ENCODE measurements around the gene ASTL.
A peak's percentile ranks its signal among the peaks of the same experiment; 100 is the strongest.
"Not testable (repeated sequence)": the region's sequence is repeated elsewhere in the genome, so short reads cannot be mapped to it uniquely, and the experiment has no call there.

Gene ASTL

DNA sequence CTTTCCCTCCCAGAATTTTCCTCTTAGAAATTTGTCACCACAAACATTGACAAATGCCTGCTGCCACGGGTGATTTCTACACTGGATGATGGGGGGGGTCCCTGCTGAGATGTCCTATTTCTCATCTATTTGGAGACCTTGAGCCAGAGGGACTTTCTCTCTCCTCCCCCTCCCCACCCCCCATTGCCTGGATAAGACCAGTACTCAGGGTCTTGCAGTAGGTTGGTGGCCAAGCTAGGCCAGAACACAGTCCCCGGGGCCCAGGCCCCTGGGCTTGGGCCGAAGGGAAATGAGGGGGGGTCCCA, 7.5 kb upstream of the ASTL start:
- peaks cover 13% of the 10 kb centered on the region; the same call in 1 of the 2 replicates for H3K36me3 ChIP-seq (replicated peaks)
- no peak for DNase-seq (ENCODE audit: low spot score in 2 of 2)
- peak overlapping the region; percentile 52; the same call in 1 of the 2 replicates for H3K4me3 ChIP-seq
- H3K4me1 ChIP-seq, result peaks cover 12% of the 10 kb centered on the region
- no peaks in the 10 kb centered on the region for H3K9me3 ChIP-seq
- H3K27me3 ChIP-seq (ENCODE audit: low read depth), result no peaks in the 10 kb centered on the region
- in situ Hi-C loops (cut with MboI; ENCODE audit: low sequenced_read_pairs), result no loop called here

DNA sequence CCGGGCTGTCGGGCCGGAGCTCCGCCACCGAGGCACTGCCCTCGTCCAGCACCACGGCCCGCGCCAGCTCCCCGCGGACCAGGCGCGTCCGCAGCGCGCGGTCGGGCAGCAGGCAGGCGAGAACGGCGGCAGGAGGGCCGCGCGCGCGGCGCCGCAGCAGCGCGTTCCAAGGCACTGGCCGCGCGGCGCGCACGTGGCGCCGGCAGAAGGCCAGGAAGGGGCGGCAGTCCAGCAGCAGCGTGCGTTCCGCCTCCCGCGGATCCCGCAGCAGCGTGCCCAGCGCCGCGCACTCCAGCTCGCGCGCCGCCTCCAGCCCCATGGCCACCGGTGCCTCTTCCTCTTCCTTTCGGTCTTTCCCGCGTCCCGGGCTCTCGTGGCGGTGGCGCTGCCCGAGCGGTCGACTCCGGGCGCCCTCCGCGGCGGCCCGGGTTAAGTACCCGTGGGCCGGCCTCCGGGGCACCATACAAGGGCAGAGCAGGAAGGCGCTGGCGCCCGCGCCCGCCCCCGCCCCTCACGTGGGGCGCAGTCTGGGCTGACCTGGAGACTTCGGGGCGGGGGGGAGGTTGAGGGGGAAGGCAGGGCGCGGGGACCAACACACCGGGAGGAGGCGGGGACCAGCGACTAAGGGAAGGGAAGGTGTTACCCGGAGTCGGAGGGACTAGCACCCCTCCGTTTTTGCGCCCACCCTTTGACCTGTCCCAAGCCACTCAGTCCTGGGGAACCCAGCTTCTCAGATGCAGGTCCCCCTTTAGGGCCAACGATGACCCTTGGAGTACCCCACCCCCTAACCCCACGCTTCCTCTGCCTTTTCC, 6.9 kb upstream of the ASTL start, which contains the start of gene DUSP2:
Gene DUSP2, minus strand, starts transcription at position 405 of the 812 bp plus-strand sequence. Its CDS starts 86 bp downstream, at position 319.
- DNase-seq (ENCODE audit: low spot score in 2 of 2), result peak; percentile 50 to 81
- in situ Hi-C loops (cut with MboI; ENCODE audit: low sequenced_read_pairs), result no loop called here
- H3K4me3 ChIP-seq, result peak within 1 kb of the TSS; percentile 52

GRCh38 chr2:96144481-96145035, 6.3 kb upstream of the ASTL start:
- Histone ChIP-seq H3K9me3 (no peaks in the 10 kb centered on the region), H3K36me3 (replicated peaks) (peaks cover 13% of the 10 kb centered on the region; the same call in 1 of the 2 replicates), H3K27me3 (ENCODE audit: low read depth) (no peaks in the 10 kb centered on the region), H3K4me1 (peaks cover 12% of the 10 kb centered on the region), H3K4me3 (peak overlapping the region; percentile 52)
- DNase-seq (ENCODE audit: low spot score in 2 of 2), result peak; percentile 12 to 54
- in situ Hi-C loops (cut with MboI; ENCODE audit: low sequenced_read_pairs), result no loop called here

More for the DNA sequence above, 6.9 kb upstream of the ASTL start, which contains the start of gene DUSP2:
- H3K4me1 ChIP-seq, result peaks cover 12% of the 10 kb centered on the region
- peaks cover 13% of the 10 kb centered on the region; the same call in 1 of the 2 replicates for H3K36me3 ChIP-seq (replicated peaks)
- H3K27me3 ChIP-seq (ENCODE audit: low read depth), result no peaks in the 10 kb centered on the region
- no peaks in the 10 kb centered on the region for H3K9me3 ChIP-seq

DNA sequence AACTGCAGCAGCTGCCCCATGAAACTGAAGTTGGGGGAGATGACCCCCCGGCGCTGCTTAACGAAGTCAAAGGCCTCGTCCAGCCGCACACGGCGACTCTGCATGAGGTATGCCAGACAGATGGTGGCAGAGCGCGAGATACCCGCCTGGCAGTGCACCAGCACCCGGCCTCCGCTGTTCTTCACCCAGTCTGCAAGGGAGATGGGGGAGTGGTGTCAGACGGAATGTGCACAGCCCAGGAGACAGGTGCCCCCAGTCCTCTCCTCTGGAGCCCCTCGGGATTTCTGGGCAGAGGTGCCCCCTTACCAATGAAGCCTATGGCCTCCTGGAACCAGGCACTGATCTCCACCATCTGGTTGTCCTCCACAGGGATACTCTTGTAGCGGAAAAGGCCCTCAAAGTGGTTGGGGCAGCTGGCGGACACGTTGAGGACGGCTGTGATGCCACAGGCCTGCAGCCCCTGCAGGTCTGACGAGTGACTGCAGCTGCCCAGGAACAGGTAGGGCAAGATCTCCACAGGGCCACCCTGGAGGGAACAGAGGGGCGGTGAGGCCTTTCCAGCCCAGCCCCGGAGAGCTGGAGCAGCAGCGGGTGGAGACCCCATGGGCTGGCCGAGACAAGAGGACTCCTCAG, 5.7 kb upstream of the ASTL start:
- Histone ChIP-seq H3K9me3 (no peaks in the 10 kb centered on the region), H3K27me3 (ENCODE audit: low read depth) (no peaks in the 10 kb centered on the region), H3K36me3 (replicated peaks) (peaks cover 13% of the 10 kb centered on the region; the same call in 1 of the 2 replicates), H3K4me3 (peak overlapping the region; percentile 52), H3K4me1 (peaks cover 12% of the 10 kb centered on the region)
- in situ Hi-C loops (cut with MboI; ENCODE audit: low sequenced_read_pairs), result no loop called here
- peak; percentile 13 to 68 for DNase-seq (ENCODE audit: low spot score in 2 of 2)

GRCh38 chr2:96143231-96143847, 5.0 kb upstream of the ASTL start:
- DNase-seq (ENCODE audit: low spot score in 2 of 2), result no peak
- H3K36me3 ChIP-seq (replicated peaks), result peaks cover 13% of the 10 kb centered on the region; the same call in 1 of the 2 replicates
- in situ Hi-C loops (cut with MboI; ENCODE audit: low sequenced_read_pairs), result no loop called here
- H3K9me3 ChIP-seq, result no peaks in the 10 kb centered on the region
- H3K4me1 ChIP-seq, result peaks cover 12% of the 10 kb centered on the region
- peak overlapping the region; percentile 52 for H3K4me3 ChIP-seq
- no peaks in the 10 kb centered on the region for H3K27me3 ChIP-seq (ENCODE audit: low read depth)

DNA sequence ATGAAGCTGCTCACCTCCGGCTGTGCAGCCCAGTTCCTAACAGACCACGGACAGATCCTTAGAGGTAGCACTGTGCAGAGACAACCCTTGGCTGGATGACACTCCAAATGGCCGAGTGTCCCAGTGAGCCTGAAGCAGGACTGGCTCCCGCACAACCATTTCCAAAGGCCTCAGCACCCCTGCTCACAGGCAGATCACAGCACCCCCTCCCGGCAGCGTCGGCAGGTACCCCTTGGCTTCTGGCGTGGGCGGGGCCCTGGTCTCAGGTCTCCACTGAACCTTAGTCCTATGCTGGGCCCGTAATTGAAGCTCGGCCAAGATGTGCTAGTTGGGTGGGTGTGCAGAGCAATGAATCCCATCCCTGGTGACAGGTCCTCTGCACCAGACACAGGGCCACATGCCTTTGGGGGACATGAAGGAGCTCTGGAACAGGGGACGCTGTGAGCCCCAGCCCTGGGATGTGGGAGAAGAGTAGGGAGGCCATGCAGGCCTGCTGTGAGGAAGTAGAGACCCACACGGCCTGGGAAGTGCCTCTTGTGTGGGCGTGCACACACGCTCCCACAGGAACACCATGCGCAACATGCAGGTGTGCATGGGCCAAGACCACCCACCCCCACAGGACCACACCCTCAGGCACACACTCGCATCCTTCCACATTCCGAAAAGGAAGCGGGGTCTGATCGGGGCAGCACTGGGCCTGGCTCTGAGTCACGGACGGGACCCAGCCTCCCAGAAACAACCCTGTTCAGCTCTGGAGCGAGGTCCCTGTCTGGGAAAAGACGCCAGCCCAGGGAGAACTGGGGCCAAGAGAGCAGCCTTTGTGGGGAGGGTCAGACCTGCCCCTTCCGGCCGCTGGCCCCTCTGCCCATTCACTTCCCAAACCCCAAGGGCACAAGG, 4.2 kb upstream of the ASTL start:
- in situ Hi-C loops (cut with MboI; ENCODE audit: low sequenced_read_pairs), result no loop called here
- Histone ChIP-seq H3K9me3 (no peaks in the 10 kb centered on the region), H3K4me1 (peaks cover 12% of the 10 kb centered on the region), H3K4me3 (no peak overlapping the region), H3K36me3 (replicated peaks) (peaks cover 13% of the 10 kb centered on the region; the same call in 1 of the 2 replicates), H3K27me3 (ENCODE audit: low read depth) (no peaks in the 10 kb centered on the region)
- DNase-seq (ENCODE audit: low spot score in 2 of 2), result no peak

- DNase-seq (ENCODE audit: low spot score in 2 of 2); H3K4me3 ChIP-seq; in situ Hi-C loops (cut with MboI; ENCODE audit: low sequenced_read_pairs); H3K27me3 ChIP-seq (ENCODE audit: low read depth); H3K9me3 ChIP-seq: not testable (repeated sequence)
- H3K36me3 ChIP-seq (replicated peaks), result peaks cover 13% of the 10 kb centered on the region; the same call in 1 of the 2 replicates
- peaks cover 12% of the 10 kb centered on the region for H3K4me1 ChIP-seq
Observed at GRCh38 chr2:96141624-96141967, 3.3 kb upstream of the ASTL start.

- H3K4me3 ChIP-seq, result no peak overlapping the region
- H3K9me3 ChIP-seq, result no peaks in the 10 kb centered on the region
- H3K36me3 ChIP-seq (replicated peaks), result peaks cover 13% of the 10 kb centered on the region; the same call in 1 of the 2 replicates
- no peaks in the 10 kb centered on the region for H3K27me3 ChIP-seq (ENCODE audit: low read depth)
- no peak for DNase-seq (ENCODE audit: low spot score in 2 of 2)
- in situ Hi-C loops (cut with MboI; ENCODE audit: low sequenced_read_pairs), result no loop called here
- H3K4me1 ChIP-seq, result peaks cover 12% of the 10 kb centered on the region
Observed at GRCh38 chr2:96140941-96141623, 2.8 kb upstream of the ASTL start.

- no peak overlapping the region for H3K4me3 ChIP-seq
- in situ Hi-C loops (cut with MboI; ENCODE audit: low sequenced_read_pairs), result no loop called here
- peaks cover 2% of the 10 kb centered on the region; the same call in 1 of the 2 replicates for H3K4me1 ChIP-seq
- peaks cover 13% of the 10 kb centered on the region; the same call in 1 of the 2 replicates for H3K36me3 ChIP-seq (replicated peaks)
- no peaks in the 10 kb centered on the region for H3K27me3 ChIP-seq (ENCODE audit: low read depth)
- no peaks in the 10 kb centered on the region for H3K9me3 ChIP-seq
- no peak for DNase-seq (ENCODE audit: low spot score in 2 of 2)
Observed at GRCh38 chr2:96139181-96139758, 968 bp upstream of the ASTL start.

DNA sequence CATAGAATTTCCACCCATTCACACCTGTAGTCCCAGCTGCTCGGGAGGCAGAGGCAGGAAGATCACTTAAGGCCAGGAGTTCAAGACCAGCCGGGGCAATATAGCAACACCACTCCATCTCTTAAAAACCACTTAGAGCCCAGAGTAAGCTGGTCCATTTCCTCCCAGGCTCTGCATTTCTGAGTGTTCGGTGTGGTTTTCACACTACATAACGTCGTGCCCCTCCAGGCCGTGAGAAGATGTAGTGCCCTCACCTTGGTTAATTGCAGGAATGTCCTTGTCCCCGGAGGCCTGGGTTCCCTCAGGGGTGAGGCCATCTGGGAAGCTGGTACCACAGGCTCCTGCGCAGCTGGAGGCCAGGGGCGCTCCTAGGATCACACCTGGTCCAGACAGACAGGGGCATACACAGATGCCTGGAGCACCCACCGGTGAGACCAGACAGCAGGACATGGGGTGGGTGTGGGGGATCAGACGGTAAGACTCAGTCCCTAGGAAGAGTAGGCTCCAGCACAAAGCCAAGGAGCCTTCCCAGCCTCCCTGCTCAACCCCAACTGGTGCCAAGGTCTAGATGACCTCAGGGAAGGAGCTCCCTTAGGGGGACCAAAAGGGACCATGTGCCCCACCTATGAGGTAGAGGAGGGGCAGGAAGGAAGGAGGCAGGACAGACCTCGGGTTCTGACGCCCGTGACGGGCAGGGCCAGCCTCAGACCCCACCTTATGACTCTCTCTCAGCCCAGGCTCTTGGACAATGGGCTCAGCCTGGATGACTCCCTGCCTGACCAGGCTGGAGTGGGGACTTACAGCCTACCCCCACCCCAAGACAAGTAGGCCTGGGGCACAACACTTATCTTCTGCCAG, 752 bp downstream of the ASTL start:
- no peaks in the 10 kb centered on the region for H3K36me3 ChIP-seq (replicated peaks)
- H3K9me3 ChIP-seq, result no peaks in the 10 kb centered on the region
- H3K27me3 ChIP-seq (ENCODE audit: low read depth), result no peaks in the 10 kb centered on the region
- DNase-seq (ENCODE audit: low spot score in 2 of 2), result no peak
- in situ Hi-C loops (cut with MboI; ENCODE audit: low sequenced_read_pairs), result no loop called here
- H3K4me1 ChIP-seq, result no peaks in the 10 kb centered on the region
- no peak overlapping the region for H3K4me3 ChIP-seq

GRCh38 chr2:96136129-96136720, 2.1 kb downstream of the ASTL start:
- DNase-seq (ENCODE audit: low spot score in 2 of 2), result no peak
- in situ Hi-C loops (cut with MboI; ENCODE audit: low sequenced_read_pairs), result no loop called here
- Histone ChIP-seq H3K36me3 (replicated peaks) (no peaks in the 10 kb centered on the region), H3K9me3 (no peaks in the 10 kb centered on the region), H3K4me3 (no peak overlapping the region), H3K4me1 (no peaks in the 10 kb centered on the region), H3K27me3 (ENCODE audit: low read depth) (no peaks in the 10 kb centered on the region)
